SK-N-SH (cell line): Measurements from ENCODE around the gene OR2H1.

ENCODE experiments used
- CTCF ChIP-seq: fragments of 200-600 bp; sonication (generic); IDR thresholded peaks from 2 replicates; pipeline ENCODE4 v1.6.1; 2017; ENCODE audit warnings: antibody characterized with exemption, mild to moderate bottlenecking, moderate library complexity
- NRF1 ChIP-seq: IDR thresholded peaks from 2 replicates; pipeline ENCODE4 v1.6.1; 2012; ENCODE audit warnings: low read depth, mild to moderate bottlenecking, low read length
- REST ChIP-seq: IDR thresholded peaks from 2 replicates; pipeline ENCODE4 v1.6.1; 2012; ENCODE audit warnings: mild to moderate bottlenecking, low read depth, low read length, moderate library complexity

GRCh38 chr6:29451471-29452193 is 5.3 kb upstream of the OR2H1 start:
- TF ChIP-seq CTCF = no peak
- no peak for TF ChIP-seq REST
- TF ChIP-seq NRF1 = no peak
